Esophagus muscularis mucosa (tissue), 4 donors: ENCODE measurements around the gene SERPINB13. TPM values are rescaled to one million over a fixed set of nuclear protein-coding genes. Genes with fewer than 3 reads are reported as not detected.

ENCODE experiments used
- DNase-seq: peaks from one replicate; pipeline ENCODE4 v3.0.0-alpha.2; 2017; ENCODE audit errors: extremely low spot score
- H3K27ac ChIP-seq, 4 donors: fragments of 200-600 bp; sonication (generic); replicated peaks in 1 of 4; 1 replicate in 3 of 4; 2 replicates in 1 of 4; pipeline ENCODE4 v1.5.1; 2016 to 2019; ENCODE audit warnings: mild to moderate bottlenecking in 1 of 4
- H3K27me3 ChIP-seq, 4 donors: fragments of 200-600 bp; sonication (generic); one replicate each; pipeline versions ENCODE4 v1.5.1 to v1.6.0; 2016 to 2019
- H3K36me3 ChIP-seq, 4 donors: fragments of 200-600 bp; sonication (generic); one replicate each; pipeline ENCODE4 v1.5.1; 2016 to 2019
- H3K4me1 ChIP-seq, 4 donors: fragments of 200-600 bp; sonication (generic); one replicate each; pipeline ENCODE4 v1.5.1; 2016 to 2019
- H3K4me3 ChIP-seq, 4 donors: fragments of 200-600 bp; sonication (generic); 1 replicate in 2 of 4; 2 replicates in 2 of 4; pipeline ENCODE4 v1.5.1; 2016 to 2019; ENCODE audit warnings: mild to moderate bottlenecking in 4 of 4, moderate library complexity in 1 of 4
- H3K9me3 ChIP-seq, 4 donors: fragments of 200-600 bp; sonication (generic); 1 replicate in 3 of 4; 2 replicates in 1 of 4; pipeline ENCODE4 v1.5.1; 2016 to 2019
- CTCF ChIP-seq, 3 experiments: fragments of 200-600 bp in 2 of 3; fragments of 450-650 bp in 1 of 3; sonication (generic) in 2 of 3; IDR thresholded peaks; one replicate each; pipeline ENCODE4 v1.5.1; 2017 to 2019; ENCODE audit warnings: antibody characterized with exemption in 3 of 3, mild to moderate bottlenecking in 2 of 3, moderate library complexity in 1 of 3
- EP300 ChIP-seq: sonication (generic); formaldehyde crosslinking; IDR thresholded peaks from one replicate; pipeline ENCODE4 v1.6.1; 2017; ENCODE audit warnings: antibody characterized with exemption
- POLR2A ChIP-seq: fragments of 450-650 bp; IDR thresholded peaks from one replicate; pipeline ENCODE4 v1.6.1; 2017; ENCODE audit warnings: antibody characterized with exemption, moderate library complexity, mild to moderate bottlenecking, low read depth
- POLR2AphosphoS5 ChIP-seq, 2 donors: sonication (generic); formaldehyde crosslinking; IDR thresholded peaks; one replicate each; pipeline ENCODE4 v1.6.1; 2017; ENCODE audit warnings: antibody characterized with exemption in 2 of 2
- WGBS: methylation state at CpG from one replicate; pipeline ENCODE4 v1.1.5; 2018; 5-methylcytosine and 5-hydroxymethylcytosine counted together
- intact Hi-C: fragments of 100-400 bp; cut with DNase I; formaldehyde crosslinking; loops from one replicate; pipeline ENCODE4 v1.15.1; 2023
- total RNA-seq, 4 donors: library from RNA; depleted of rRNA; stranded (reverse); fragments of >200 nt; gene quantifications; one replicate each; pipeline versions ENCODE4 v1.1.0 to v1.2.1, GENCODE V29; 2016

Gene SERPINB13
- total RNA-seq, 4 donors from 2014 or later, result not detected

GRCh38 chr18:63559567-63560491 lies 27.3 kb upstream of the SERPINB13 start:
- no peak overlapping the region for H3K4me3 ChIP-seq
- H3K36me3 ChIP-seq, result no peaks in the 10 kb centered on the region
- WGBS, result 88% methylated on average over 9 of the region's 9 CpGs
- intact Hi-C loops, result no loop called here
- no peak overlapping the region for H3K27ac ChIP-seq
- TF ChIP-seq POLR2AphosphoS5 (IDR thresholded peaks at IDR 0.05) (no peak), CTCF (IDR thresholded peaks at IDR 0.05) (no peak), EP300 (no peak), POLR2A (no peak)
- no peaks in the 10 kb centered on the region for H3K9me3 ChIP-seq
- DNase-seq, result no peak
- peaks cover 0 to 8% (median 0%) of the 10 kb centered on the region in 4 donors for H3K27me3 ChIP-seq
- no peaks in the 10 kb centered on the region for H3K4me1 ChIP-seq

- Histone ChIP-seq H3K27ac (no peak overlapping the region), H3K9me3 (no peaks in the 10 kb centered on the region), H3K27me3 (peaks cover 0 to 8% (median 0%) of the 10 kb centered on the region in 4 donors), H3K4me1 (no peaks in the 10 kb centered on the region), H3K36me3 (no peaks in the 10 kb centered on the region), H3K4me3 (no peak overlapping the region)
- TF ChIP-seq EP300, result no peak
- 88% methylated on average over 4 of the region's 4 CpGs for WGBS
- no peak for DNase-seq
- intact Hi-C loops, result no loop called here
Observed at GRCh38 chr18:63562284-63562683, 24.9 kb upstream of the SERPINB13 start.

GRCh38 chr18:63564021-63564420 lies 23.1 kb upstream of the SERPINB13 start:
- WGBS, result 86% methylated on average over 4 of the region's 4 CpGs
- H3K36me3 ChIP-seq, result no peaks in the 10 kb centered on the region
- TF ChIP-seq POLR2AphosphoS5 (IDR thresholded peaks at IDR 0.05) (no peak), CTCF (IDR thresholded peaks at IDR 0.05) (no peak), POLR2A (no peak), EP300 (no peak)
- intact Hi-C loops, result no loop called here
- no peaks in the 10 kb centered on the region for H3K9me3 ChIP-seq
- no peak overlapping the region for H3K4me3 ChIP-seq
- H3K27me3 ChIP-seq, result peaks cover 0 to 16% (median 0%) of the 10 kb centered on the region in 4 donors
- no peak overlapping the region for H3K27ac ChIP-seq
- H3K4me1 ChIP-seq, result no peaks in the 10 kb centered on the region
- DNase-seq, result peak; percentile 17

- WGBS, result 78% methylated on average over 1 of the region's 1 CpG
- Histone ChIP-seq H3K4me1 (no peaks in the 10 kb centered on the region), H3K36me3 (no peaks in the 10 kb centered on the region), H3K27me3 (peaks cover 0 to 13% (median 0%) of the 10 kb centered on the region in 4 donors), H3K27ac (no peak overlapping the region), H3K9me3 (no peaks in the 10 kb centered on the region), H3K4me3 (no peak overlapping the region)
- TF ChIP-seq EP300 (no peak), POLR2A (no peak), CTCF (IDR thresholded peaks at IDR 0.05) (no peak), POLR2AphosphoS5 (IDR thresholded peaks at IDR 0.05) (no peak)
- no peak for DNase-seq
- intact Hi-C loops, result no loop called here
Observed at GRCh38 chr18:63564561-63564960, 22.6 kb upstream of the SERPINB13 start.

- no peak overlapping the region for H3K27ac ChIP-seq
- H3K36me3 ChIP-seq, result no peaks in the 10 kb centered on the region
- H3K4me3 ChIP-seq, result no peak overlapping the region
- no peaks in the 10 kb centered on the region for H3K9me3 ChIP-seq
- TF ChIP-seq POLR2AphosphoS5 (IDR thresholded peaks at IDR 0.05) (no peak), EP300 (no peak), POLR2A (no peak), CTCF (IDR thresholded peaks at IDR 0.05) (no peak)
- DNase-seq, result no peak
- intact Hi-C loops, result no loop called here
- WGBS, result no CpG with 5 or more reads among the region's 5 CpGs
- no peaks in the 10 kb centered on the region for H3K4me1 ChIP-seq
- peaks cover 0 to 8% (median 0%) of the 10 kb centered on the region in 4 donors for H3K27me3 ChIP-seq
Observed at GRCh38 chr18:63567276-63567675, 19.9 kb upstream of the SERPINB13 start.
